Measurements from ENCODE around the gene PLCH1.
A peak's percentile ranks its signal among the peaks of the same experiment; 100 is the strongest.

Gene PLCH1

GRCh38 chr3:155485897-155486296 is 259.0 kb downstream of the PLCH1 start:
- Histone ChIP-seq H4K20me1 (ENCODE audit: insufficient read depth, low read length) (no peaks in the 10 kb centered on the region), H3K4me2 (ENCODE audit: insufficient read depth, low read length) (no peak overlapping the region), H3K27ac (ENCODE audit: low read length) (no peak overlapping the region; the same call in 1 of the 2 replicates), H3K4me1 (ENCODE audit: insufficient read depth, low read length) (peaks cover 19% of the 10 kb centered on the region), H3K4me3 (ENCODE audit: low read depth in 1 of 2, low read length in 2 of 2) (no peak overlapping the region), H3K9ac (ENCODE audit: low read depth, low read length) (no peak overlapping the region), H2AFZ (ENCODE audit: low read depth, low read length) (no peak overlapping the region), H3K27me3 (ENCODE audit: insufficient read depth, low read length, poor library complexity) (no peaks in the 10 kb centered on the region), H3K36me3 (ENCODE audit: insufficient read depth, low read length) (peaks cover 95% of the 10 kb centered on the region), H3K79me2 (ENCODE audit: insufficient read depth, low read length) (no peaks in the 10 kb centered on the region), H3K9me3 (ENCODE audit: insufficient read depth, low read length, severe bottlenecking) (no peaks in the 10 kb centered on the region)
- TF ChIP-seq EZH2 (IDR thresholded peaks at IDR 0.05; ENCODE audit: borderline replicate concordance, low read depth, low read length, severe bottlenecking), result no peak
- TF ChIP-seq, protein P1, sequence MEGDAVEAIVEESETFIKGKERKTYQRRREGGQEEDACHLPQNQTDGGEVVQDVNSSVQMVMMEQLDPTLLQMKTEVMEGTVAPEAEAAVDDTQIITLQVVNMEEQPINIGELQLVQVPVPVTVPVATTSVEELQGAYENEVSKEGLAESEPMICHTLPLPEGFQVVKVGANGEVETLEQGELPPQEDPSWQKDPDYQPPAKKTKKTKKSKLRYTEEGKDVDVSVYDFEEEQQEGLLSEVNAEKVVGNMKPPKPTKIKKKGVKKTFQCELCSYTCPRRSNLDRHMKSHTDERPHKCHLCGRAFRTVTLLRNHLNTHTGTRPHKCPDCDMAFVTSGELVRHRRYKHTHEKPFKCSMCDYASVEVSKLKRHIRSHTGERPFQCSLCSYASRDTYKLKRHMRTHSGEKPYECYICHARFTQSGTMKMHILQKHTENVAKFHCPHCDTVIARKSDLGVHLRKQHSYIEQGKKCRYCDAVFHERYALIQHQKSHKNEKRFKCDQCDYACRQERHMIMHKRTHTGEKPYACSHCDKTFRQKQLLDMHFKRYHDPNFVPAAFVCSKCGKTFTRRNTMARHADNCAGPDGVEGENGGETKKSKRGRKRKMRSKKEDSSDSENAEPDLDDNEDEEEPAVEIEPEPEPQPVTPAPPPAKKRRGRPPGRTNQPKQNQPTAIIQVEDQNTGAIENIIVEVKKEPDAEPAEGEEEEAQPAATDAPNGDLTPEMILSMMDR (IDR thresholded peaks at IDR 0.05; ENCODE audit: borderline replicate concordance, extremely low read depth, low read length, poor library complexity, severe bottlenecking), result no peak
- peak; percentile 97 for ATAC-seq (ENCODE audit: insufficient read depth, low read depth)
- DNase-seq, result peak; percentile 41

DNA sequence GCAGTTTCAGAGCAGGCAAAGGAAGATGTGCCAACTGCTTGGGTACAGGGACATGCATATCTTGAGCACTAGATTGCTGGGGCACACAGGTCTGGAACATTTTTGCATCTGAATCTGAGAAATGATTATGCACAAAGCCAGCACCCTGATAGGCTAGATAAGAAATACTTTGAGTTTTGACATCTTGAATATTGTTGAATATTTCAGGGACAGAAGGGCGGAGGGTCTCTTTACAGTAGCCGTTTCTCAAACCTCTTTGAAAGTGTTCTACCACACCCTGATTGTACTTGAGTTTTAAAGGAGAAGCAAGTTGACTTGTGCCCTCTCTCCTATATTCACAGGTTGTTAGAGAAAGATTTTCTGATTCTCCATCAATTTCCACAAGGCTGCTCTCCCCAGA is 263.3 kb downstream of the PLCH1 start:
- H3K27me3 ChIP-seq (ENCODE audit: insufficient read depth, low read length, poor library complexity), result no peaks in the 10 kb centered on the region
- H3K4me1 ChIP-seq (ENCODE audit: insufficient read depth, low read length), result peaks cover 7% of the 10 kb centered on the region
- no peaks in the 10 kb centered on the region; the same call in 1 of the 2 replicates for H3K79me2 ChIP-seq (ENCODE audit: insufficient read depth, low read length)
- no peak overlapping the region for H3K4me3 ChIP-seq (ENCODE audit: low read depth in 1 of 2, low read length in 2 of 2)
- ATAC-seq (ENCODE audit: insufficient read depth, low read depth), result no peak
- H3K36me3 ChIP-seq (ENCODE audit: insufficient read depth, low read length), result peaks cover 89% of the 10 kb centered on the region
- no peak for DNase-seq
- no peak overlapping the region for H3K27ac ChIP-seq (ENCODE audit: low read length)
- TF ChIP-seq, protein P1 (IDR thresholded peaks at IDR 0.05; ENCODE audit: borderline replicate concordance, extremely low read depth, low read length, poor library complexity, severe bottlenecking), result no peak
- TF ChIP-seq EZH2 (IDR thresholded peaks at IDR 0.05; ENCODE audit: borderline replicate concordance, low read depth, low read length, severe bottlenecking), result no peak
- no peak overlapping the region for H3K9ac ChIP-seq (ENCODE audit: low read depth, low read length)
- peaks cover 5% of the 10 kb centered on the region for H3K9me3 ChIP-seq (ENCODE audit: insufficient read depth, low read length, severe bottlenecking)
- H3K4me2 ChIP-seq (ENCODE audit: insufficient read depth, low read length), result no peak overlapping the region
- no peak overlapping the region for H2AFZ ChIP-seq (ENCODE audit: low read depth, low read length)
- no peaks in the 10 kb centered on the region for H4K20me1 ChIP-seq (ENCODE audit: insufficient read depth, low read length)

- Histone ChIP-seq H3K36me3 (ENCODE audit: insufficient read depth, low read length) (peaks cover 88% of the 10 kb centered on the region), H3K4me3 (ENCODE audit: low read depth in 1 of 2, low read length in 2 of 2) (no peak overlapping the region), H4K20me1 (ENCODE audit: insufficient read depth, low read length) (no peaks in the 10 kb centered on the region), H2AFZ (ENCODE audit: low read depth, low read length) (no peak overlapping the region), H3K9ac (ENCODE audit: low read depth, low read length) (no peak overlapping the region), H3K4me1 (ENCODE audit: insufficient read depth, low read length) (peaks cover 4% of the 10 kb centered on the region), H3K27me3 (ENCODE audit: insufficient read depth, low read length, poor library complexity) (no peaks in the 10 kb centered on the region), H3K79me2 (ENCODE audit: insufficient read depth, low read length) (no peaks in the 10 kb centered on the region; the same call in 1 of the 2 replicates), H3K9me3 (ENCODE audit: insufficient read depth, low read length, severe bottlenecking) (peaks cover 5% of the 10 kb centered on the region), H3K4me2 (ENCODE audit: insufficient read depth, low read length) (no peak overlapping the region), H3K27ac (ENCODE audit: low read length) (no peak overlapping the region)
- no peak for TF ChIP-seq EZH2 (IDR thresholded peaks at IDR 0.05; ENCODE audit: borderline replicate concordance, low read depth, low read length, severe bottlenecking)
- TF ChIP-seq, protein P1 (IDR thresholded peaks at IDR 0.05; ENCODE audit: borderline replicate concordance, extremely low read depth, low read length, poor library complexity, severe bottlenecking), result no peak
- no peak for ATAC-seq (ENCODE audit: insufficient read depth, low read depth)
- DNase-seq, result no peak
Observed at GRCh38 chr3:155481089-155481488, 263.8 kb downstream of the PLCH1 start.

Measured in DND-41 (cell line).